ENCODE measurements around the gene ZNF576. TPM values are rescaled to one million over a fixed set of nuclear protein-coding genes. Genes with fewer than 3 reads are reported as not detected.

Gene ZNF576
- total and polyA plus RNA-seq, 2 of the 13 experiments (the other 11 are each of a cell fraction or from before 2014, with no cell fraction given) = 7.2 to 9.6 TPM

DNA sequence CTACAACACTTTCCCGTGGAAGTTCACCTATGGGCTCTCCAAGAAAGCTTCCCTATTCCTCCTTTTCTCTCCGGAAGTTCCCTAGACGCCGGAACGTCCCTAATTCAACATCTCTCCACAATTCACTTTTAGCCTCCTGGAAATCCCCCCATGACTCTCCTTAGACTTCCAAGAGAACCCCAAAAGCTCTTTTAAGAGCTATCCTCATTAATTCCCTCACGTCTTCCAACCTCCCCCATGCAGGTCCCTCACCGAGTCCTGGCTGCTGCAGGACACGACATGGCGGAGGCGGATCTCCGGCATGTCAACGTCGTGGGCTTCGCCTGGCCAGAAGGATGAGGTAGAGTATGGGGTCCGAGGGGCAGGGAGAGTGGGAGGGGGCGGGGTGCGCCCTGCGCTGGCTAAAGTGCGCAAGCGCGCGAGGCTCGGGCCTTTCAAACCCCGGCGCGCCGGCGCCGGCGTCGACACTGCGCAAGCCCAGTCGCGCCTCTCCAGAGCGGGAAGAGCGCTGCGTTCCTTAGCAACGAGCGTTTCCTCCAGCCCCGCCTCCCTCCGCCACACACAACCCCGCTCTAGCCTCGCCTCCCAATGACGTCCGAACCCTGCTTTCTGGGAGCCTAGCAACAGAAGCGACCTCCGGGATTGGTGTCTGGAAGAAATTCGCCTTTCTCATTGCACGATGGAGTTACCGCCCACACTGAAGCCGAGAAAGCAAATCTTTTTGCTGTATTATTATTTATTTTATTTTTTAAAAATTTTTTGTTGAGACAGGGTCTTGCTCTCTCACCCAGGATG is 21.0 kb upstream of the ZNF576 start, which contains the start of the genes PINLYP and XRCC1 (continued):
- TF ChIP-seq HOXA5 (CRISPR knock-in tag; IDR thresholded peaks at IDR 0.05) (peak; percentile 54; the same call in 1 of the 2 replicates), ZNF777 (CRISPR knock-in tag; IDR thresholded peaks at IDR 0.05) (peak; percentile 32; the same call in 1 of the 2 replicates), LCORL (IDR thresholded peaks at IDR 0.05) (no peak), LCORL (CRISPR knock-in tag; IDR thresholded peaks at IDR 0.05) (no peak), MAZ (IDR thresholded peaks at IDR 0.05; ENCODE audit: borderline replicate concordance, low read depth, low read length) (peak; percentile 75; the same call in 1 of the 2 replicates), MAZ (CRISPR knock-in tag; IDR thresholded peaks at IDR 0.05; ENCODE audit: low read depth) (no peak), RFX1 (IDR thresholded peaks at IDR 0.05) (peak; percentile 91), ZNF230 (CRISPR knock-in tag; IDR thresholded peaks at IDR 0.05) (no peak), PHF20 (CRISPR knock-in tag; IDR thresholded peaks at IDR 0.05) (peak; percentile 79), EP300 (IDR thresholded peaks at IDR 0.05; ENCODE audit: low read depth in 2 of 2, low read length in 2 of 2) (0 out of 4 replicates have a peak, but pooled peaks of 1 of the 2 experiments have one; percentile 17), EP300 (CRISPR knock-in tag; IDR thresholded peaks at IDR 0.05; ENCODE audit: borderline replicate concordance) (no peak), SCMH1 (CRISPR knock-in tag; IDR thresholded peaks at IDR 0.05; ENCODE audit: borderline replicate concordance) (no peak), SIN3B (IDR thresholded peaks at IDR 0.05; ENCODE audit: low read length) (peak; percentile 69), CREM (IDR thresholded peaks at IDR 0.05) (peak; percentile 78), CREM (CRISPR knock-in tag; IDR thresholded peaks at IDR 0.05) (no peak), GATAD1 (CRISPR knock-in tag; IDR thresholded peaks at IDR 0.05) (peak; percentile 91)
- TF ChIP-seq, protein P1, sequence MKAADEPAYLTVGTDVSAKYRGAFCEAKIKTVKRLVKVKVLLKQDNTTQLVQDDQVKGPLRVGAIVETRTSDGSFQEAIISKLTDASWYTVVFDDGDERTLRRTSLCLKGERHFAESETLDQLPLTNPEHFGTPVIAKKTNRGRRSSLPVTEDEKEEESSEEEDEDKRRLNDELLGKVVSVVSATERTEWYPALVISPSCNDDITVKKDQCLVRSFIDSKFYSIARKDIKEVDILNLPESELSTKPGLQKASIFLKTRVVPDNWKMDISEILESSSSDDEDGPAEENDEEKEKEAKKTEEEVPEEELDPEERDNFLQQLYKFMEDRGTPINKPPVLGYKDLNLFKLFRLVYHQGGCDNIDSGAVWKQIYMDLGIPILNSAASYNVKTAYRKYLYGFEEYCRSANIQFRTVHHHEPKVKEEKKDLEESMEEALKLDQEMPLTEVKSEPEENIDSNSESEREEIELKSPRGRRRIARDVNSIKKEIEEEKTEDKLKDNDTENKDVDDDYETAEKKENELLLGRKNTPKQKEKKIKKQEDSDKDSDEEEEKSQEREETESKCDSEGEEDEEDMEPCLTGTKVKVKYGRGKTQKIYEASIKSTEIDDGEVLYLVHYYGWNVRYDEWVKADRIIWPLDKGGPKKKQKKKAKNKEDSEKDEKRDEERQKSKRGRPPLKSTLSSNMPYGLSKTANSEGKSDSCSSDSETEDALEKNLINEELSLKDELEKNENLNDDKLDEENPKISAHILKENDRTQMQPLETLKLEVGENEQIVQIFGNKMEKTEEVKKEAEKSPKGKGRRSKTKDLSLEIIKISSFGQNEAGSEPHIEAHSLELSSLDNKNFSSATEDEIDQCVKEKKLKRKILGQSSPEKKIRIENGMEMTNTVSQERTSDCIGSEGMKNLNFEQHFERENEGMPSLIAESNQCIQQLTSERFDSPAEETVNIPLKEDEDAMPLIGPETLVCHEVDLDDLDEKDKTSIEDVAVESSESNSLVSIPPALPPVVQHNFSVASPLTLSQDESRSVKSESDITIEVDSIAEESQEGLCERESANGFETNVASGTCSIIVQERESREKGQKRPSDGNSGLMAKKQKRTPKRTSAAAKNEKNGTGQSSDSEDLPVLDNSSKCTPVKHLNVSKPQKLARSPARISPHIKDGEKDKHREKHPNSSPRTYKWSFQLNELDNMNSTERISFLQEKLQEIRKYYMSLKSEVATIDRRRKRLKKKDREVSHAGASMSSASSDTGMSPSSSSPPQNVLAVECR (CRISPR knock-in tag; IDR thresholded peaks at IDR 0.05; ENCODE audit: borderline replicate concordance) = peak; percentile 85
- TF ChIP-seq, protein P2, sequence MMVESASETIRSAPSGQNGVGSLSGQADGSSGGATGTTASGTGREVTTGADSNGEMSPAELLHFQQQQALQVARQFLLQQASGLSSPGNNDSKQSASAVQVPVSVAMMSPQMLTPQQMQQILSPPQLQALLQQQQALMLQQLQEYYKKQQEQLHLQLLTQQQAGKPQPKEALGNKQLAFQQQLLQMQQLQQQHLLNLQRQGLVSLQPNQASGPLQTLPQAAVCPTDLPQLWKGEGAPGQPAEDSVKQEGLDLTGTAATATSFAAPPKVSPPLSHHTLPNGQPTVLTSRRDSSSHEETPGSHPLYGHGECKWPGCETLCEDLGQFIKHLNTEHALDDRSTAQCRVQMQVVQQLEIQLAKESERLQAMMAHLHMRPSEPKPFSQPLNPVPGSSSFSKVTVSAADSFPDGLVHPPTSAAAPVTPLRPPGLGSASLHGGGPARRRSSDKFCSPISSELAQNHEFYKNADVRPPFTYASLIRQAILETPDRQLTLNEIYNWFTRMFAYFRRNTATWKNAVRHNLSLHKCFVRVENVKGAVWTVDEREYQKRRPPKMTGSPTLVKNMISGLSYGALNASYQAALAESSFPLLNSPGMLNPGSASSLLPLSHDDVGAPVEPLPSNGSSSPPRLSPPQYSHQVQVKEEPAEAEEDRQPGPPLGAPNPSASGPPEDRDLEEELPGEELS (CRISPR knock-in tag; IDR thresholded peaks at IDR 0.05) = 0 out of 2 replicates have a peak, but pooled peaks have one; percentile 17
- TF ChIP-seq, protein P3, sequence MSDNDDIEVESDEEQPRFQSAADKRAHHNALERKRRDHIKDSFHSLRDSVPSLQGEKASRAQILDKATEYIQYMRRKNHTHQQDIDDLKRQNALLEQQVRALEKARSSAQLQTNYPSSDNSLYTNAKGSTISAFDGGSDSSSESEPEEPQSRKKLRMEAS (IDR thresholded peaks at IDR 0.05) = 0 out of 2 replicates have a peak, but pooled peaks have one; percentile 51
- TF ChIP-seq, protein P4, sequence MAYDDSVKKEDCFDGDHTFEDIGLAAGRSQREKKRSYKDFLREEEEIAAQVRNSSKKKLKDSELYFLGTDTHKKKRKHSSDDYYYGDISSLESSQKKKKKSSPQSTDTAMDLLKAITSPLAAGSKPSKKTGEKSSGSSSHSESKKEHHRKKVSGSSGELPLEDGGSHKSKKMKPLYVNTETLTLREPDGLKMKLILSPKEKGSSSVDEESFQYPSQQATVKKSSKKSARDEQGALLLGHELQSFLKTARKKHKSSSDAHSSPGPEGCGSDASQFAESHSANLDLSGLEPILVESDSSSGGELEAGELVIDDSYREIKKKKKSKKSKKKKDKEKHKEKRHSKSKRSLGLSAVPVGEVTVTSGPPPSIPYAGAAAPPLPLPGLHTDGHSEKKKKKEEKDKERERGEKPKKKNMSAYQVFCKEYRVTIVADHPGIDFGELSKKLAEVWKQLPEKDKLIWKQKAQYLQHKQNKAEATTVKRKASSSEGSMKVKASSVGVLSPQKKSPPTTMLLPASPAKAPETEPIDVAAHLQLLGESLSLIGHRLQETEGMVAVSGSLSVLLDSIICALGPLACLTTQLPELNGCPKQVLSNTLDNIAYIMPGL (CRISPR knock-in tag; IDR thresholded peaks at IDR 0.05; ENCODE audit: borderline replicate concordance in 1 of 2, low read depth in 1 of 2) = peak in 1 of 2 experiments; percentile 21; a peak in 1 of 4 replicates
